ENCODE data around the gene ZNF777.
"Not testable (repeated sequence)": the region's sequence is repeated elsewhere in the genome, so short reads cannot be mapped to it uniquely, and the experiment has no call there.

ZNF777 gene

DNA sequence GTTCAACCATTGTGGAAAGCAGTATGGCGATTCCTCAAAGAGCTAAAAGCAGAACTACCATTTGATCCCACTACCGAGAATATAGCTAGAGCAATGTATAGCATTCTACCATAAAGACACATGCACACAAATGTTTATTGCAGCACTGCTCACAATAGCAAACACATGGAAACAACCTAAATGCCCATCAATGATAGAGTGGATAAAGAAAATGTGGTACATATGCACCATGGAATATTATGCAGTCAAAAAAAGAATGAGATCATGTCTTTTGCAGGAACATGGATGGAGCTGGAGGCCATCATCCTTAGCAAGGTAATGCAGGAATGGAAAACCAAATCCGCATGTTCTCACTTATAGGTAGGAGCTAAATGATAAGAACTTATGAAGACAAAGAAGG, 47.8 kb downstream of the ZNF777 start:
- DNase-seq (ENCODE audit: low spot score), result not testable (repeated sequence)

- DNase-seq (ENCODE audit: low spot score), result no peak
Measured at GRCh38 chr7:149409895-149410294, 51.0 kb downstream of the ZNF777 start.

DNA sequence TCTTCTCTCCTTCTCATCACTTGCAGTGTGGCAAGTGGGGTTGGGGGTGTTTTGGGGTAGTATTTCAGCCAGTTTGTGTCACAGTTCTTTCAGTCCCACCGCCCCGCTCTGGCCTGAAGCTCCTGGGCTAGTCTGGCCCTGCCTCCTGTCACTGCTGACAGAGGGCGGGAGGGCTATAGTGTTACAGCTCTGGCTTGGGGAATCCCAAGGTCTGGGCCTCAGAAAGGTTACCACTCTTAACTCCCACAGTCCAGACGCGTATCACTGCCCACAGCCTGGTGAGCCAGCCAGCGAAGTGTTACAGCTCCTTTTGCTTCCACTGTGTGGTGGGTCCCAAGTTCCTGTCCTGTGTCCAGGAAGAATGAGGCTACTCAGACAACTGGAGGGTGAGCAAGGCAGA, 56.0 kb downstream of the ZNF777 start:
- no peak for DNase-seq (ENCODE audit: low spot score)

DNA sequence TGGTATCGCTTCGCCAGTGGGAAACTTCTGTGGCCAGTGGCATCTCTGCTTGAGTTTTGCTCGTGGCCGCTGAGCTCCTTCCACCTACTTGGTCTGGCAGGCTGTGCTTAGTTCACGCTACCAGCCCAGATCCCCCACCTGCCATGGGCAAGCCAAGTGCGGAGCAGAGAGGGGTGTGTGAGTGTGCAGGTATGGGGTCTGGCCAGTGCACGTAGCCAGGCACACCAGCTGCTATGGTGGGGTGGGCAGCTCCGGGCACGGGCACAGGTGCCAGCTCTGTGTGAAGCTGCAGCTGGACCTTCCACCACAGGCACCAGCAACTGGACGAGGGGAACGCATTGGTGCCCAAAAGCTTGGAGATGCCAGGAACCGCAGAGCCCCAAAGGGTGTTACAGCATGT, 56.5 kb downstream of the ZNF777 start:
- no peak for DNase-seq (ENCODE audit: low spot score)

- no peak for DNase-seq (ENCODE audit: low spot score)
Measured at GRCh38 chr7:149398195-149398820, 62.6 kb downstream of the ZNF777 start.

DNA sequence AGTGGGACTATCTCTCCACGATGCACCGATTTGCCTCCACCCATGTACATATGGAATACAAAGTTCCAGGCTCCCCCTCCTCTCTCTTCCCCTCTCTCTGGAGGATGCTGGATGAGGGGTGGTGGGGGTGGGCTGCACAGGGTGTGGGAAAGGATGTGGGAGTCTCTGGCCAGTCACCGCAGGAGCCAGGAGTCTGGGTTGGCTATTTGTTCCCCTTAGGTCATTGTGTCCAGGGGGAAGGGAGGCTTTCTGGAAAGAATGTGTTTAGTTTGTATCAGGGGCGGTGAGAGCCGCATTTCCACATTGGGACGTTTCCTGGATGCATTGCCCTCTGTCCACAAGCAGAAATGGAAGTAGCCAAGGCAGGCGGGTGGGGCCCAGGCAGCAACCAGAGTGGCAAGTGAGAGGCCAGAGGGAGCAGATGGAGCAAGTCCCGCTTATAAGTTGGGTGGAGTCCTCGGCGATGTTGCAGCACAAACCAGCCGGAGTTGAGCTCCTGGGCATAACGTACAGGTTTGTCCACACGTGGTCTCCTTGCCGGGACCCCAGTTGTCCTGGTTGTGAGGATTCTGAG, 63.3 kb downstream of the ZNF777 start:
- no peak for DNase-seq (ENCODE audit: low spot score)

- not testable (repeated sequence) for DNase-seq (ENCODE audit: low spot score)
Measured at GRCh38 chr7:149388550-149389335, 72.1 kb downstream of the ZNF777 start.

DNA sequence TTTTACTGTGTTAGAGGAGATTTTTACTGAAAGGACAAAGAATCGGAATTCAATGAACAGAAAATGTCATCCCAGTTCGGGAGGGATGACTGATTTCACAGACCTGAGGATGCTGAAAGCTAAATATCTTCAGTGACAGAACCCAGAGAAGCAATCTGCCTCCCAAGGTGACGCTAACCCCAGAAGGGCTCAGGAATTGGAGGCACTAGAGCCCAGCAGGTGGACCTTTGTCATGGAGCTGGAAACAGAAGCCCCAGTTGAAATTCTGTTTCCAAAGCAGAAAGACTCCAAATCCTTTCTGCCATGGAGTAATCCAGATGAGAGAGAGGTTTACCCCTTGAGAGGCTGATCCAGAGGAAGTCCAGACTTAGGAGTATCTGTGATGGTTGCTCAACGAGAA, 74.3 kb downstream of the ZNF777 start:
- DNase-seq (ENCODE audit: low spot score), result not testable (repeated sequence)

GRCh38 chr7:149385195-149385950, 75.5 kb downstream of the ZNF777 start:
- DNase-seq (ENCODE audit: low spot score), result no peak

Measured in globus pallidus (tissue), 1 donor.